K562 (cell line): ENCODE results near the gene FXYD3. TPM values are rescaled to one million over a fixed set of nuclear protein-coding genes. Genes with fewer than 3 reads are reported as not detected.

Experiments
- ATAC-seq: fragments of 200-7000 bp; cut with Tn5 transposase; 3 replicates; pipeline ENCODE4 v1.9.1; 2020; ENCODE audit warnings: moderate library complexity
- BruUV-seq: library from RNA; stranded (reverse); fragments of 400-500 nt; replicated peaks from 2 replicates; lab custom pipeline; 2021; lab: Mats Ljungman, UMichigan
- CTCF ChIA-PET: fragments of 300-600 bp; formaldehyde crosslinking; extraction: SDS; loops from one replicate; lab custom pipeline; 2021; ENCODE audit warnings: low intra/inter-chr PET ratio; lab: Yijun Ruan, JAX
- POLR2A ChIA-PET: fragments of 300-600, 350-650 bp; sonication (Branson Sonifier 250); formaldehyde crosslinking; extraction: SDS; loops from one replicate; lab custom pipeline; 2021; ENCODE audit warnings: antibody characterized with exemption, inconsistent platforms; lab: Yijun Ruan, JAX
- DNase-seq, 4 experiments: peaks; one replicate each; pipeline versions ENCODE4 v3.0.0 to v3.0.0-alpha.2; 2011 to 2018; ENCODE audit warnings: low spot score in 3 of 4, mixed read lengths in 3 of 4; ENCODE audit errors: extremely low read depth in 1 of 4
- FAIRE-seq: peaks from 2 replicates; lab custom pipeline; 2011; peaks lifted over from hg19 to GRCh38; lab: Jason Lieb, UNC
- H2AFZ ChIP-seq: 2 replicates; pipeline ENCODE4 v1.6.0; 2011; ENCODE audit warnings: low read depth, low read length, control low read depth, inconsistent platforms
- H3K27ac ChIP-seq: fragments of 200-600 bp; 3 replicates; pipeline ENCODE4 v1.8.0; 2011; ENCODE audit warnings: low read depth, mild to moderate bottlenecking, control low read depth, inconsistent platforms, low read length, moderate library complexity, mixed read lengths; ENCODE audit errors: extremely low read depth
- H3K27me3 ChIP-seq, 2 experiments: fragments of 300-600 bp in 1 of 2; 2 replicates in 1 of 2; 3 replicates in 1 of 2; pipeline versions ENCODE4 v1.6.0 to v1.8.0; 2011; ENCODE audit warnings: inconsistent platforms in 2 of 2, low read length in 2 of 2, mild to moderate bottlenecking in 1 of 2, mixed read lengths in 1 of 2, moderate library complexity in 1 of 2; ENCODE audit not compliant: control insufficient read depth in 2 of 2, insufficient read depth in 2 of 2
- H3K36me3 ChIP-seq: fragments of 300-600 bp; 3 replicates; pipeline ENCODE4 v1.8.0; 2011; ENCODE audit warnings: mild to moderate bottlenecking, low read length, inconsistent platforms; ENCODE audit not compliant: control insufficient read depth, insufficient read depth
- H3K4me1 ChIP-seq, 2 experiments: fragments of 200-600 bp in 1 of 2; replicated peaks in 1 of 2; 2 replicates in 1 of 2; 3 replicates in 1 of 2; pipeline versions ENCODE4 v1.5.1 to v1.8.0; 2011; ENCODE audit warnings: inconsistent platforms in 2 of 2, low read length in 2 of 2, mild to moderate bottlenecking in 1 of 2, mixed read lengths in 1 of 2, moderate library complexity in 1 of 2; ENCODE audit not compliant: control insufficient read depth in 2 of 2, insufficient read depth in 2 of 2
- H3K4me2 ChIP-seq: 2 replicates; pipeline ENCODE4 v1.6.1; 2011; ENCODE audit warnings: low read length, control low read depth, inconsistent platforms, mixed read lengths; ENCODE audit not compliant: insufficient read depth
- H3K4me3 ChIP-seq: fragments of 200-600 bp; sonication (generic), shearing (Covaris generic); 2 replicates; pipeline ENCODE4 v1.5.1; 2016; ENCODE audit warnings: control low read depth, inconsistent platforms
- H3K79me2 ChIP-seq: fragments of 200-600 bp; 3 replicates; pipeline ENCODE4 v1.8.0; 2011; ENCODE audit warnings: low read length, inconsistent platforms; ENCODE audit not compliant: control insufficient read depth, insufficient read depth
- H3K9ac ChIP-seq, 2 experiments: 2 replicates each; pipeline versions ENCODE4 v1.6.0 to v1.6.1; 2011; ENCODE audit warnings: low read depth in 2 of 2, low read length in 2 of 2, control low read depth in 1 of 2, inconsistent platforms in 1 of 2, mild to moderate bottlenecking in 1 of 2, mixed read lengths in 1 of 2; ENCODE audit not compliant: insufficient read depth in 1 of 2
- H3K9me1 ChIP-seq: one replicate; pipeline ENCODE4 v1.6.0; 2011; ENCODE audit warnings: inconsistent platforms, mild to moderate bottlenecking, low read length, moderate library complexity; ENCODE audit not compliant: control insufficient read depth, insufficient read depth
- H3K9me3 ChIP-seq: replicated peaks from 2 replicates; pipeline ENCODE4 v1.5.1; 2011; ENCODE audit warnings: low read depth, low read length, inconsistent platforms; ENCODE audit not compliant: control insufficient read depth, insufficient read depth
- H4K20me1 ChIP-seq: replicated peaks from 2 replicates; pipeline ENCODE4 v1.6.1; 2011; ENCODE audit warnings: low read length, inconsistent platforms, mixed read lengths; ENCODE audit not compliant: control insufficient read depth, insufficient read depth
- CBFA2T3 ChIP-seq: fragments of 450-650 bp; IDR thresholded peaks from 2 replicates; pipeline ENCODE4 v1.6.1; 2017
- FOSL1 ChIP-seq: fragments of 200-800 bp; sonication (Bioruptor generic); conservative IDR thresholded peaks from 2 replicates; pipeline ENCODE4 v1.6.1; 2016; ENCODE audit warnings: missing genetic modification characterization, missing compliant biosample characterization
- PHB2 ChIP-seq: fragments of 450-650 bp; IDR thresholded peaks from 2 replicates; pipeline ENCODE4 v1.6.1; 2017; ENCODE audit warnings: low read depth
- SAFB ChIP-seq: fragments of 200-400 bp; formaldehyde crosslinking; IDR thresholded peaks from 2 replicates; pipeline ENCODE4 v1.6.1; 2017; ENCODE audit warnings: low read depth, low read length, borderline replicate concordance
- SPI1 ChIP-seq: IDR thresholded peaks from 2 replicates; pipeline ENCODE4 v1.6.1; 2011; ENCODE audit warnings: low read depth, low read length, control low read depth, borderline replicate concordance
- ZKSCAN8 ChIP-seq: fragments of 200-800 bp; sonication (Bioruptor generic); IDR thresholded peaks from 2 replicates; pipeline ENCODE4 v1.6.1; 2016; ENCODE audit warnings: missing genetic modification characterization, missing compliant biosample characterization
- ZNF354B ChIP-seq: fragments of 250-450 bp; sonication (Bioruptor Pico); IDR thresholded peaks from 2 replicates; pipeline ENCODE4 v1.4.0; 2020
- ZNF436 ChIP-seq: fragments of 250-450, 450-650 bp; sonication (Bioruptor Pico); formaldehyde crosslinking; IDR thresholded peaks from 2 replicates; pipeline ENCODE4 v1.7.0; 2020; ENCODE audit warnings: mild to moderate bottlenecking
- WGBS: fragments of 100-300 bp; shearing (Covaris generic); methylation state at CpG from one replicate; pipeline ENCODE4 v1.1.6; 2016; ENCODE audit warnings: low coverage, mixed read lengths; ENCODE audit not compliant: insufficient coverage; ENCODE audit errors: missing lambda C conversion rate; 5-methylcytosine and 5-hydroxymethylcytosine counted together
- in situ Hi-C: fragments of 300-500 bp; cut with MboI; formaldehyde crosslinking; loops from 4 replicates; pipeline ENCODE4 v1.15.0; 2018; ENCODE audit warnings: inconsistent platforms, mixed read lengths
- intact Hi-C: fragments of 100-400 bp; cut with micrococcal nuclease; formaldehyde crosslinking; loops from 2 replicates; pipeline ENCODE4 v1.14.2; 2022
- polyA plus RNA-seq, 8 experiments: library from polyadenylated mRNA; depleted of rRNA in 4 of 8; stranded (reverse) in 5 of 8; unstranded in 3 of 8; fragments of >200 nt; fragmentation: Nextera tagmentation in 2 of 8; fragmentation: Illumina TruSeq in 1 of 8; extraction: Ambion mirVana in 2 of 8; extraction: Trizol in 1 of 8; gene quantifications; 2 replicates each; pipeline versions ENCODE4 v1.2.1 to v1.2.3, GENCODE V29; 2011 to 2014; ENCODE audit warnings: inconsistent platforms in 1 of 8, missing spikeins in 1 of 8
- total RNA-seq, 7 experiments: library from RNA; depleted of rRNA in 6 of 7; stranded (reverse); fragments of >200 nt in 6 of 7; fragmentation: Illumina TruSeq in 2 of 7; extraction: Trizol in 2 of 7; gene quantifications; 2 replicates each; pipeline versions ENCODE4 v1.2.1 to v1.2.3, GENCODE V29; 2011 to 2021; ENCODE audit warnings: low replicate concordance in 1 of 7

The FXYD3 gene
- total and polyA plus RNA-seq, 9 of the 15 experiments (the other 6 are each of a cell fraction or from before 2014, with no cell fraction given): 0.24 TPM; not detected in 8

DNA sequence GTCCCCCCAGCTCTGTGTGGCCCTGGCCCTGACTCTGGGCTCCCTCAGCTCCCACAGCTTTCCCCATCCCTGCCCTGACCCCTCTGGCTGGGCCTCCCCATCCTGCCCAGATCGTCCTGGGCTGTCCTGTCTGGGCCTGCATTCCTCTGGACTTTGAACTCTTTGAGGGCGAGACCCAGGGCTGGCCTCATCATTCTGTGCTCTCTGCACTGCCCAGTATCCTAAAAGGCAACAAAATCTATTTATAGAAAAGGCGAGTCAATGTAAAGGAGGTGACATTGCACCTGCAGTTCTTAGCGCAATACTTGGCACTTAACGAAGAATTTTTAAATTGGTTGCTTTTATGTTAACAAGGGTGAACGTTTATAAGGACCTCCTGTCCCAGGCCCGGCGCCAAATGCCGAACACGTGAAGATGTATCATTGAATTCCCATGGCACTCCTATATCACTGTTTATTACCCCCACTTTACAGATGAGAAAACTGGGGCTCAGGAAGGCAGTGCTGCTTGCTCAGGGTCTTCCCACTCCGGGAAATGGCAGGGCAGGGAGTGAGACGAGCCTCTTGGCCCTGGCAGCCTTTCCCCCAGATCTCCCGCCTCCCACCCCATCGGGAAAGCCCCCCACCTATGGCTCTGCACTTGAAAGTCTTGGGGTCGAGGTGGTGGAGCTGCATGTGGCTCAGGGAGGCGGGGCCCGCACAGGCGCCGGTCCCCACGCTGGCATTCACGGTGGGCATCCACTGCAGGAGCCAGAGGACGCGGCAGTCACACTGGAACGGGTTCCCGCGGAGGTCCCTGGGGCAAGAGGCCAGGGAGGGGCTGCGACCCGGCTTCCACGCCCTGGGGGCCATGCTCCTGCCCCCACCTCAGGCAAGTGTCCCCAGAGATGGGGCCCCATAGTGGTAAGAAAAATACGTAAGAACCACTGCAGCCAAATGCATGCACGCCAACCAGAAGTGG is 15.4 kb downstream of the FXYD3 start:
- Histone ChIP-seq H4K20me1 (0 out of 2 replicates have a peak, but pooled peaks cover 4% of the 10 kb centered on the region), H2AFZ (no peak overlapping the region), H3K36me3 (no peaks in the 10 kb centered on the region), H3K27ac (no peak overlapping the region), H3K4me3 (no peak overlapping the region), H3K9me1 (no peaks in the 10 kb centered on the region), H3K9me3 (no peaks in the 10 kb centered on the region), H3K9ac (no peak overlapping the region), H3K79me2 (no peaks in the 10 kb centered on the region), H3K27me3 (peaks cover 2 to 38% of the 10 kb centered on the region in 2 experiments; a peak in 3 of 5 replicates), H3K4me1 (peaks cover 3 to 25% of the 10 kb centered on the region in 2 experiments; a peak in 3 of 5 replicates), H3K4me2 (no peak overlapping the region)
- no TSS peak for BruUV-seq
- POLR2A ChIA-PET: no interaction called here
- FAIRE-seq (no peak), ATAC-seq (no peak), DNase-seq (no peak)
- TF ChIP-seq CBFA2T3 (no peak), PHB2 (no peak), SAFB (no peak), SPI1 (no peak), ZNF436 (CRISPR knock-in tag) (no peak), ZKSCAN8 (no peak), FOSL1 (tag) (no peak), ZNF354B (no peak)
- CTCF ChIA-PET: interaction anchor here (1.2 kb wide), 1 partner anchor 11 kb away, joined by 3 read pairs; no protein-coding TSS in a partner anchor
- intact Hi-C loops: no loop called here
- 11% methylated on average over 28 of the region's 31 CpGs for WGBS
- in situ Hi-C loops: loop anchor here (10.0 kb wide), 1 partner anchor 296 kb away; no protein-coding TSS in a partner anchor
